ENCODE data around the gene MCF2L2. TPM values are rescaled to one million over a fixed set of nuclear protein-coding genes. Genes with fewer than 3 reads are reported as not detected.

MCF2L2 gene
- total RNA-seq, 3 donors from 2014 or later, result 0.84 to 2.7 (median 1.1) TPM

DNA sequence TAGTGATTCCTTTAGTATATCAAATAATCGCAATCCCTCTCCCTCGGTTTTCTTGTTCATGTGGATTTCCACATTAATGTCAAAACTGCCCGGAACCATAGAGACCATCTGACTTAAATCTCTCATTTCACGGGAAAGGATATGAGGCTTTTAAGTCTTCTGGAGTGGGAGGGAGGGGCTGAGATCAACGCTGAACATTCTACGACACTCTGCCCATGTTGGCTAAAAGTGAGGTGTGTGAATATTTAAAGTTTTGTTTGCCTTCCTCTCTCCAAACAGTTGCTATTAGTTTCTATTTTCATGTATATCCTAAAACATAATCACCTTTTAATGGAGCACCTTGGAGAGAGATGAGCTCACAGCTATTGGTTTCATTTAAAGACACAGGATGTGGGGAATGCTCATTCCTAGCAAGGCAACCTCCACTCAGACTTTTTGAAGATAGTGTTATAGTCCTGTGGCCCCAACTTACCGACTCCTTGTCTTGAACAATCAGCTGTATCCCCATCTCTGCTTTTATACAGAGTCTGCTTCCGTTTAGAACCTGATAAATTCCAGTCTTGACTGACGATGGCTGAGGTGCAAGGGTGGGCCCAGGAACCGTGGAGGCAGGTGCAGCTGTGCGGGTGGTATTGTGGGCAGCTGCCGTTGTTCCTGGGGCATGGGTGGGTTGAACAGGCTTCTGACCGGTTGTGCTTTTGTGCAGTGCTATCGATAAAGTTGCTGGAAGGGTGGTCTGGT, 275.0 kb downstream of the MCF2L2 start:
- ATAC-seq (no peak), DNase-seq (no peak)
- Histone ChIP-seq H3K4me1 (ENCODE audit: low read depth) (no peaks in the 10 kb centered on the region), H3K4me3 (no peak overlapping the region), H3K9me3 (no peaks in the 10 kb centered on the region), H3K36me3 (ENCODE audit: low read depth) (no peaks in the 10 kb centered on the region)
- no peak for TF ChIP-seq CTCF (IDR thresholded peaks at IDR 0.05)
- intact Hi-C loops (cut with DNase I, micrococcal nuclease), result no loop called here

DNA sequence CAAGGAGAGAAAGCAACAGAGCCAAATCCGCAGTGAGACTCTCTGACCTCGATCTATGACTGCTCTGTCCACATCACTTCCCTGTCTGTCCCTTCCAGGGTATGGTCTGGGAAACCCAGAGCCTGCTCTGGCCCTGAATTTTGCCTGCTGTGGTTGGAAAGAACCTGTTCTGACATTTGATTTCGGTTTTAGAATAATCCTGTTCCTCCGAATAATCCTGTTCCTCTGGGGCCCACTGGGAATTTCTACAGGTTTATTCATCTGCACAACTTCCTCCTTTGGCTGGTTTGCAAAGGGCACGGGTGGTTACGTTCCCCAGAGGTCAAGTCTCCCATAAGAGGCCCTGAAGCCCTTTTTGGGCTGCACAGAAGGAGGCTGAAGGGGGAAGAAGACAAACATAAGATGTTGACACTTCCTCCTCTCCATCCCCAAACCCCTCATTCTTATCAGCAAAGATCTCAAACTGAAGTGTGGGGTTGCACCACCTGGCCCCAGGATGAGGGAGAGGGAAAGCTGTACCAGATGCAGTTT, 276.5 kb downstream of the MCF2L2 start:
- intact Hi-C loops (cut with DNase I, micrococcal nuclease), result no loop called here
- ATAC-seq (no peak), DNase-seq (no peak)
- H3K36me3 ChIP-seq (ENCODE audit: low read depth), result no peaks in the 10 kb centered on the region
- no peaks in the 10 kb centered on the region for H3K9me3 ChIP-seq
- no peak for TF ChIP-seq CTCF (IDR thresholded peaks at IDR 0.05)
- H3K4me1 ChIP-seq (ENCODE audit: low read depth), result no peaks in the 10 kb centered on the region
- no peak overlapping the region for H3K4me3 ChIP-seq

- H3K4me3 ChIP-seq, result no peak overlapping the region
- H3K36me3 ChIP-seq (ENCODE audit: low read depth), result no peaks in the 10 kb centered on the region
- DNase-seq (no peak), ATAC-seq (no peak)
- no peaks in the 10 kb centered on the region for H3K4me1 ChIP-seq (ENCODE audit: low read depth)
- no peak for TF ChIP-seq CTCF (IDR thresholded peaks at IDR 0.05)
- intact Hi-C loops (cut with DNase I, micrococcal nuclease), result no loop called here
- no peaks in the 10 kb centered on the region for H3K9me3 ChIP-seq
Observed at GRCh38 chr3:183151086-183151485, 277.3 kb downstream of the MCF2L2 start.

DNA sequence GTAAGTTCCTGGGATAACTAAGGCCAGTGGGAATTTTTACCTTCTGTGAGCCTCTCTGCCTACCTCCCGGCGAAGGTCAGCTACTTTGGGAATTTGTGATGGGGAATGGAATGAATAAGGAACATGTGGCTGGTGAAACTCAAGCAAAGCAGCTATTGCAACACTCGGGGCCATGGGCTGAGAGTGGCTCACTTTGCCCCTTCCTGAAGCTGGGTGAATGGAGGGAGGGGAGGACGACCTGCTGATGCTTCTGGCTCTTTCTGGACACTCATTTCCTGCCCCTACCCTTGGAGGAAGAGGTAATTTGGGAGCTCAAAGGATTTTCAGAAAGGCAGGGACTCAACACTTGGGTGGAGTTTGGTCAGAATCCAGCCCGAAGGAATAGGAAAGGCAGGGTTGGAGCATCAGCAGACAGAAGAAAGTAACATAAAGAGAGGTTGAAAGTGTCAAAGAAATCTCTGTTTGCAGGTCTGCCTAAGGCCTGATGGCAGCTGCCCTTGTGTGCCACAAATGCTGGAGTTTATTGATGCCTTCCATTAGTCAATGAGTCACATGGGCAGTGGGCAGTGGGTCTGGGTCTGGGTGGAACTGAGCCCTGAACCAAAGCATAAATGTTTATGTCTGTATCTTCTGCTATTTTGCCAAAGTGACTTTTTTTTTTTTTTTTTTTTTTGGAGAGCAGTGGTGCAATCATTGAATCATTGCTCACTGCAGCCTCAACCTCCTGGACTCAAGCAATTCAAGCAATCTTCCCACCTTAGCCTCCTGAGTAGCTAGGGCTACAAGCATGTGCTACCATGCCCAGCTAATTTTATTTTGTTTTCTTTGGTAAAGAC, 278.3 kb downstream of the MCF2L2 start:
- H3K9me3 ChIP-seq, result no peaks in the 10 kb centered on the region
- TF ChIP-seq CTCF (IDR thresholded peaks at IDR 0.05), result no peak
- H3K4me3 ChIP-seq, result no peak overlapping the region
- intact Hi-C loops (cut with DNase I, micrococcal nuclease), result no loop called here
- no peaks in the 10 kb centered on the region for H3K36me3 ChIP-seq (ENCODE audit: low read depth)
- no peaks in the 10 kb centered on the region for H3K4me1 ChIP-seq (ENCODE audit: low read depth)
- ATAC-seq (no peak), DNase-seq (no peak)

DNA sequence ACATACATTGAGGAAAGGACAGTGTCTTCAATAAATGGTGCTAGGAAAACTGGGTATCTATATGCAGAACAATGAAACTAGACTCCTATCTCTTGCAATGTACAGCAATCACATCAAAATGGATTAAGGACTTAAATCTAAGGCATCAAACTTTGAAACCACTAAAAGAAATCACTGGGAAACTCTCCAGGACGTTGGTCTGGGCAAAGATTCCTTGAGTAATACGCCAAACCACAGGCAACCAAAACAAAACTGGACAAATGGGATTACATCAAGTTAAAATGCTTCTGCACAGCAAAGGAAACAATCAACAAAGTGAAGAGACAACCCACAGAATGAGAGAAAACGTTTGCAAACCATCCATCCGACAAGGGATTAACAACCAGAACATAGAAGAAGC, 280.4 kb downstream of the MCF2L2 start:
- intact Hi-C loops (cut with DNase I, micrococcal nuclease), result no loop called here
- no peak for TF ChIP-seq CTCF (IDR thresholded peaks at IDR 0.05)

More for the DNA sequence above, 280.4 kb downstream of the MCF2L2 start:
- ATAC-seq (no peak), DNase-seq (no peak)
- no peaks in the 10 kb centered on the region for H3K9me3 ChIP-seq
- H3K4me3 ChIP-seq, result no peak overlapping the region
- H3K36me3 ChIP-seq (ENCODE audit: low read depth), result no peaks in the 10 kb centered on the region
- H3K4me1 ChIP-seq (ENCODE audit: low read depth), result no peaks in the 10 kb centered on the region
